ENCODE measurements around the gene MAP3K1.
A peak's percentile ranks its signal among the peaks of the same experiment; 100 is the strongest.

The MAP3K1 gene

DNA sequence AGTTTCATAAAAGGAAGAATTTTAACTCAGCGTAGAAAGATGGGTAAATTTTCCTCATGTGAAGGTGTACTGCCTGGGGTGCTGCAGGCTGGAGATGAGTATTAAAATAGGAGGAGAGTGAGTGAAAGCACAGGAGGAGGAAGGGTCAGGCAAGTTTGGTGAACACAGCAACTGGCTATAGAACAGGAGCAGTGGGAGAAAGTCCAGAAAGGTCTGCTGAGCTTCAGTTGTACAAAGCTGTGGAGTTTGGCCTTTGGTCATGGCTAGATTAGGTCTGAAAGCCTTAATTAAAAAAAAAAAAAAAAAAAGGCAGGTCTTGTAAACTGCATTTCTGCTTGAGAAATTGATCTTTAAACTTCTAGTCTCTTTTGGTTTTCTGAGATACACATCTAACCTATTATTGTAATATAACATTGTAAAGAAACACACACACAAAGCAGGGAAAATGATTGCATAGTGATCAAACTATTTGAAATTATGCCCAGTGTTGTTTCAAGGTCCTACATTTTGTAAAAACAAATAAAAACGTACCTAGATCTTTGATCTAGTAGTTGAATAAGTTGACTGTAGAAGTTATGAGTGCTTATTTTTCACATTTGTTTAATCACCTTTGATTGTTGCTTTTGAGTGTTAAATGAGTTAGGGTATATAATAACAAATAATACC is 43.6 kb downstream of the MAP3K1 start:
- H3K4me1 ChIP-seq (ENCODE audit: control insufficient read depth, insufficient read depth, low read length): no peaks in the 10 kb centered on the region
- no peaks in the 10 kb centered on the region for H3K9me3 ChIP-seq (ENCODE audit: control insufficient read depth, insufficient read depth, low read depth, low read length)
- no peak overlapping the region for H3K27ac ChIP-seq (ENCODE audit: extremely low read depth, low read depth, low read length)
- H3K4me3 ChIP-seq (ENCODE audit: low read depth, low read length): no peak overlapping the region
- ChIA-PET CTCF (interaction anchor here (0.6 to 2.3 kb wide), 3 partner anchors 20 to 613 kb away, joined by 3 to 13 read pairs (median 3); no protein-coding TSS in a partner anchor), POLR2A (no interaction called here)
- TF ChIP-seq KLF8 (tag by site-specific recombination; IDR thresholded peaks at IDR 0.05): no peak
- TF ChIP-seq ZNF311 (tag by site-specific recombination; IDR thresholded peaks at IDR 0.05; ENCODE audit: borderline replicate concordance): no peak
- TF ChIP-seq ZBTB48 (tag by site-specific recombination; IDR thresholded peaks at IDR 0.05): no peak
- TF ChIP-seq ZNF785 (tag by site-specific recombination; IDR thresholded peaks at IDR 0.05): no peak
- TF ChIP-seq, protein P1, sequence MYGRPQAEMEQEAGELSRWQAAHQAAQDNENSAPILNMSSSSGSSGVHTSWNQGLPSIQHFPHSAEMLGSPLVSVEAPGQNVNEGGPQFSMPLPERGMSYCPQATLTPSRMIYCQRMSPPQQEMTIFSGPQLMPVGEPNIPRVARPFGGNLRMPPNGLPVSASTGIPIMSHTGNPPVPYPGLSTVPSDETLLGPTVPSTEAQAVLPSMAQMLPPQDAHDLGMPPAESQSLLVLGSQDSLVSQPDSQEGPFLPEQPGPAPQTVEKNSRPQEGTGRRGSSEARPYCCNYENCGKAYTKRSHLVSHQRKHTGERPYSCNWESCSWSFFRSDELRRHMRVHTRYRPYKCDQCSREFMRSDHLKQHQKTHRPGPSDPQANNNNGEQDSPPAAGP (tag by site-specific recombination; IDR thresholded peaks at IDR 0.05): no peak
- TF ChIP-seq ZNF623 (tag by site-specific recombination; IDR thresholded peaks at IDR 0.05): no peak
- no peak for TF ChIP-seq PATZ1 (tag by site-specific recombination; IDR thresholded peaks at IDR 0.05)
- TF ChIP-seq ZNF146 (tag by site-specific recombination; IDR thresholded peaks at IDR 0.05): no peak
- TF ChIP-seq HOXA7 (CRISPR knock-in tag; IDR thresholded peaks at IDR 0.05; ENCODE audit: borderline replicate concordance): no peak
- TF ChIP-seq, protein P2, sequence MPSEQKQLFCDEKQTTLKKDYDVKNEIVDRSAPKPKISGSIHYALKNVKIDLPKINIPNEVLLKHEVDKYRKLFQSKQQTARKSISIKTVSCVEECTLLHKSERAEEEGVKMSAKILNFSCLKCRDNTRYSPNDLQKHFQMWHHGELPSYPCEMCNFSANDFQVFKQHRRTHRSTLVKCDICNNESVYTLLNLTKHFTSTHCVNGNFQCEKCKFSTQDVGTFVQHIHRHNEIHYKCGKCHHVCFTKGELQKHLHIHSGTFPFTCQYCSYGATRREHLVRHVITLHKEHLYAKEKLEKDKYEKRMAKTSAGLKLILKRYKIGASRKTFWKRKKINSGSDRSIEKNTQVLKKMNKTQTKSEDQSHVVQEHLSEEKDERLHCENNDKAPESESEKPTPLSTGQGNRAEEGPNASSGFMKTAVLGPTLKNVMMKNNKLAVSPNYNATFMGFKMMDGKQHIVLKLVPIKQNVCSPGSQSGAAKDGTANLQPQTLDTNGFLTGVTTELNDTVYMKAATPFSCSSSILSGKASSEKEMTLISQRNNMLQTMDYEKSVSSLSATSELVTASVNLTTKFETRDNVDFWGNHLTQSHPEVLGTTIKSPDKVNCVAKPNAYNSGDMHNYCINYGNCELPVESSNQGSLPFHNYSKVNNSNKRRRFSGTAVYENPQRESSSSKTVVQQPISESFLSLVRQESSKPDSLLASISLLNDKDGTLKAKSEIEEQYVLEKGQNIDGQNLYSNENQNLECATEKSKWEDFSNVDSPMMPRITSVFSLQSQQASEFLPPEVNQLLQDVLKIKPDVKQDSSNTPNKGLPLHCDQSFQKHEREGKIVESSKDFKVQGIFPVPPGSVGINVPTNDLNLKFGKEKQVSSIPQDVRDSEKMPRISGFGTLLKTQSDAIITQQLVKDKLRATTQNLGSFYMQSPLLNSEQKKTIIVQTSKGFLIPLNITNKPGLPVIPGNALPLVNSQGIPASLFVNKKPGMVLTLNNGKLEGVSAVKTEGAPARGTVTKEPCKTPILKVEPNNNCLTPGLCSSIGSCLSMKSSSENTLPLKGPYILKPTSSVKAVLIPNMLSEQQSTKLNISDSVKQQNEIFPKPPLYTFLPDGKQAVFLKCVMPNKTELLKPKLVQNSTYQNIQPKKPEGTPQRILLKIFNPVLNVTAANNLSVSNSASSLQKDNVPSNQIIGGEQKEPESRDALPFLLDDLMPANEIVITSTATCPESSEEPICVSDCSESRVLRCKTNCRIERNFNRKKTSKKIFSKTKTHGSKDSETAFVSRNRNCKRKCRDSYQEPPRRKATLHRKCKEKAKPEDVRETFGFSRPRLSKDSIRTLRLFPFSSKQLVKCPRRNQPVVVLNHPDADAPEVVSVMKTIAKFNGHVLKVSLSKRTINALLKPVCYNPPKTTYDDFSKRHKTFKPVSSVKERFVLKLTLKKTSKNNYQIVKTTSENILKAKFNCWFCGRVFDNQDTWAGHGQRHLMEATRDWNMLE (tag by site-specific recombination; conservative IDR thresholded peaks at IDR 0.05; ENCODE audit: low read depth): no peak
- no peak for TF ChIP-seq ZFHX2 (tag by site-specific recombination; conservative IDR thresholded peaks at IDR 0.05)
- peaks cover 0 to 27% of the 10 kb centered on the region in 2 experiments; a peak in 2 of 3 replicates for H3K36me3 ChIP-seq (ENCODE audit: control insufficient read depth in 2 of 2, insufficient read depth in 1 of 2, low read length in 2 of 2)

DNA sequence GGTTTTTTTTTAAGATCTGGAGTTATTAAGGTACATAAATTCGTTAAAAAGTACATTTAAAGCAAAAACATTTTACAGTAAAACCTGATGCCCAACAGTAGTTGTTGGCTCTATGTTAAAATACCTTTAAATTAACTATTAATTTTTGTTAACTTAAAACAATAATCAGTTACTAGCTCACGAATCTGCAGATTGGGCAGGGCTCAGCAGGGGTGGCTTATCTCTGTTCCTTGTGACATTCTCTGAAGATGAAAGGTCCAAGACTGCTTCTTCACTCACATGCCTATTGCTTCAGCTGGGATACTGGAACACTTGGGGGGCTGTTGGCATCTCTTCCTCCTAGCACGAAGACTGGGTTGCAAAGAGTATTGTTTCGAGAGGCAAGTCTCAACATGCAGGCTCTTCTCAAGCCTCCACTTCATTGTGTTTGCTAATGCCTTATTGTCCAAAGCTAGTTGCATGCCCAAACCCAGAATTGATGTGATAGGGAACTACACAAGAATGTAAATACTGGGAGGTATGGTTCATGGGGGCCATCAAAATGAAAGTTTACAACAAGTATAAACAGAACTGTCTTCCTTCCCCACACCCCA is 46.6 kb downstream of the MAP3K1 start:
- ChIA-PET POLR2A (no interaction called here), CTCF (interaction anchor here (0.6 to 1.1 kb wide), 2 partner anchors 23 to 459 kb away, joined by 3 to 4 read pairs; no protein-coding TSS in a partner anchor)
- peaks cover 19 to 40% of the 10 kb centered on the region in 2 experiments for H3K36me3 ChIP-seq (ENCODE audit: control insufficient read depth in 2 of 2, insufficient read depth in 1 of 2, low read length in 2 of 2)
- no peaks in the 10 kb centered on the region for H3K4me1 ChIP-seq (ENCODE audit: control insufficient read depth, insufficient read depth, low read length)
- H3K9me3 ChIP-seq (ENCODE audit: control insufficient read depth, insufficient read depth, low read depth, low read length): no peaks in the 10 kb centered on the region
- TF ChIP-seq, protein P3, sequence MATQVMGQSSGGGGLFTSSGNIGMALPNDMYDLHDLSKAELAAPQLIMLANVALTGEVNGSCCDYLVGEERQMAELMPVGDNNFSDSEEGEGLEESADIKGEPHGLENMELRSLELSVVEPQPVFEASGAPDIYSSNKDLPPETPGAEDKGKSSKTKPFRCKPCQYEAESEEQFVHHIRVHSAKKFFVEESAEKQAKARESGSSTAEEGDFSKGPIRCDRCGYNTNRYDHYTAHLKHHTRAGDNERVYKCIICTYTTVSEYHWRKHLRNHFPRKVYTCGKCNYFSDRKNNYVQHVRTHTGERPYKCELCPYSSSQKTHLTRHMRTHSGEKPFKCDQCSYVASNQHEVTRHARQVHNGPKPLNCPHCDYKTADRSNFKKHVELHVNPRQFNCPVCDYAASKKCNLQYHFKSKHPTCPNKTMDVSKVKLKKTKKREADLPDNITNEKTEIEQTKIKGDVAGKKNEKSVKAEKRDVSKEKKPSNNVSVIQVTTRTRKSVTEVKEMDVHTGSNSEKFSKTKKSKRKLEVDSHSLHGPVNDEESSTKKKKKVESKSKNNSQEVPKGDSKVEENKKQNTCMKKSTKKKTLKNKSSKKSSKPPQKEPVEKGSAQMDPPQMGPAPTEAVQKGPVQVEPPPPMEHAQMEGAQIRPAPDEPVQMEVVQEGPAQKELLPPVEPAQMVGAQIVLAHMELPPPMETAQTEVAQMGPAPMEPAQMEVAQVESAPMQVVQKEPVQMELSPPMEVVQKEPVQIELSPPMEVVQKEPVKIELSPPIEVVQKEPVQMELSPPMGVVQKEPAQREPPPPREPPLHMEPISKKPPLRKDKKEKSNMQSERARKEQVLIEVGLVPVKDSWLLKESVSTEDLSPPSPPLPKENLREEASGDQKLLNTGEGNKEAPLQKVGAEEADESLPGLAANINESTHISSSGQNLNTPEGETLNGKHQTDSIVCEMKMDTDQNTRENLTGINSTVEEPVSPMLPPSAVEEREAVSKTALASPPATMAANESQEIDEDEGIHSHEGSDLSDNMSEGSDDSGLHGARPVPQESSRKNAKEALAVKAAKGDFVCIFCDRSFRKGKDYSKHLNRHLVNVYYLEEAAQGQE (tag by site-specific recombination; IDR thresholded peaks at IDR 0.05): no peak
- TF ChIP-seq ZNF707 (tag by site-specific recombination; IDR thresholded peaks at IDR 0.05) (no peak), ZNF664 (tag by site-specific recombination; IDR thresholded peaks at IDR 0.05) (peak; percentile 76; the same call in 1 of the 2 replicates)
- no peak overlapping the region for H3K4me3 ChIP-seq (ENCODE audit: low read depth, low read length)
- H3K27ac ChIP-seq (ENCODE audit: extremely low read depth, low read depth, low read length): no peak overlapping the region
